ENCODE data around the gene TMEM150A. TPM values are rescaled to one million over a fixed set of nuclear protein-coding genes. Genes with fewer than 3 reads are reported as not detected.

Gene TMEM150A
- total and polyA plus RNA-seq, 2 of the 13 experiments (the other 11 are each of a cell fraction or from before 2014, with no cell fraction given), result 30.1 to 70.4 TPM

- Histone ChIP-seq H3K79me2 (ENCODE audit: insufficient read depth, low read length) (peaks cover 8% of the 10 kb centered on the region), H3K4me3 (replicated peaks in 1 of 3; ENCODE audit: insufficient read depth in 1 of 3, low read depth in 2 of 3, low read length in 3 of 3) (no peak overlapping the region), H4K20me1 (ENCODE audit: insufficient read depth, low read length) (peaks cover 10% of the 10 kb centered on the region), H2AFZ (ENCODE audit: low read length) (no peak overlapping the region), H3K27ac (ENCODE audit: extremely low read length, insufficient read depth, low read length) (no peak overlapping the region), H3K4me2 (ENCODE audit: low read depth, low read length) (no peak overlapping the region), H3K9ac (ENCODE audit: insufficient read depth, low read depth, low read length) (no peak overlapping the region), H3K4me1 (ENCODE audit: insufficient read depth, low read length) (no peaks in the 10 kb centered on the region), H3K9me3 (ENCODE audit: low read length) (no peaks in the 10 kb centered on the region), H3K36me3 (replicated peaks in 1 of 2; ENCODE audit: control insufficient read depth in 1 of 2, insufficient read depth in 2 of 2, low read length in 2 of 2) (peaks cover 44 to 89% of the 10 kb centered on the region in 2 experiments), H3K27me3 (ENCODE audit: control insufficient read depth in 1 of 2, insufficient read depth in 2 of 2, low read length in 2 of 2) (no peaks in the 10 kb centered on the region)
- TF ChIP-seq JARID2 (CRISPR knock-in tag; IDR thresholded peaks at IDR 0.05; ENCODE audit: insufficient replicate concordance), result no peak
- no peak for TF ChIP-seq MLXIP (CRISPR knock-in tag; IDR thresholded peaks at IDR 0.05; ENCODE audit: borderline replicate concordance)
- no peak for TF ChIP-seq ZBTB7A (CRISPR knock-in tag; IDR thresholded peaks at IDR 0.05)
- no peak for TF ChIP-seq ZBTB3 (CRISPR knock-in tag; IDR thresholded peaks at IDR 0.05; ENCODE audit: borderline replicate concordance, low read depth)
- ChIA-PET POLR2A (no interaction called here), CTCF (ENCODE audit: low intra/inter-chr PET ratio, low total read pairs) (no interaction called here)
- in situ Hi-C loops (cut with HindIII; ENCODE audit: extremely low pct_ligation_motif_present, low pct_unique_long_range_greater_than_20kb) (no loop called here), intact Hi-C loops (cut with micrococcal nuclease; ENCODE audit: unreplicated experiment) (no loop called here)
- 95% methylated on average over 8 of the region's 8 CpGs for WGBS (ENCODE audit: low lambda C conversion rate)
- FAIRE-seq (no peak), DNase-seq (ENCODE audit: low spot score) (no peak), ATAC-seq (no peak)
- BruUV-seq (replicated peaks), result no TSS peak
These were observed 32.5 kb upstream of the TMEM150A start for GRCh38 chr2:85635011-85635410.

- no TSS peak for BruUV-seq (replicated peaks)
- FAIRE-seq, result no peak
- TF ChIP-seq NR2F2 (IDR thresholded peaks at IDR 0.05; ENCODE audit: borderline replicate concordance, low read depth) (no peak), ZNF296 (CRISPR knock-in tag; conservative IDR thresholded peaks at IDR 0.05) (no peak)
- TF ChIP-seq, protein P1, sequence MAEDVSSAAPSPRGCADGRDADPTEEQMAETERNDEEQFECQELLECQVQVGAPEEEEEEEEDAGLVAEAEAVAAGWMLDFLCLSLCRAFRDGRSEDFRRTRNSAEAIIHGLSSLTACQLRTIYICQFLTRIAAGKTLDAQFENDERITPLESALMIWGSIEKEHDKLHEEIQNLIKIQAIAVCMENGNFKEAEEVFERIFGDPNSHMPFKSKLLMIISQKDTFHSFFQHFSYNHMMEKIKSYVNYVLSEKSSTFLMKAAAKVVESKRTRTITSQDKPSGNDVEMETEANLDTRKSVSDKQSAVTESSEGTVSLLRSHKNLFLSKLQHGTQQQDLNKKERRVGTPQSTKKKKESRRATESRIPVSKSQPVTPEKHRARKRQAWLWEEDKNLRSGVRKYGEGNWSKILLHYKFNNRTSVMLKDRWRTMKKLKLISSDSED (CRISPR knock-in tag; IDR thresholded peaks at IDR 0.05), result no peak
- 97% methylated on average over 3 of the region's 3 CpGs for WGBS (ENCODE audit: low lambda C conversion rate)
- Histone ChIP-seq H3K9me3 (ENCODE audit: low read length) (no peaks in the 10 kb centered on the region), H3K27me3 (ENCODE audit: control insufficient read depth in 1 of 2, insufficient read depth in 2 of 2, low read length in 2 of 2) (no peaks in the 10 kb centered on the region), H3K36me3 (replicated peaks in 1 of 2; ENCODE audit: control insufficient read depth in 1 of 2, insufficient read depth in 2 of 2, low read length in 2 of 2) (peaks cover 32 to 90% of the 10 kb centered on the region in 2 experiments), H2AFZ (ENCODE audit: low read length) (no peak overlapping the region), H3K4me2 (ENCODE audit: low read depth, low read length) (no peak overlapping the region), H3K4me1 (ENCODE audit: insufficient read depth, low read length) (no peaks in the 10 kb centered on the region), H3K27ac (ENCODE audit: extremely low read length, insufficient read depth, low read length) (no peak overlapping the region), H3K9ac (ENCODE audit: insufficient read depth, low read depth, low read length) (no peak overlapping the region), H3K4me3 (replicated peaks in 1 of 3; ENCODE audit: insufficient read depth in 1 of 3, low read depth in 2 of 3, low read length in 3 of 3) (no peak overlapping the region), H4K20me1 (ENCODE audit: insufficient read depth, low read length) (no peaks in the 10 kb centered on the region), H3K79me2 (ENCODE audit: insufficient read depth, low read length) (peaks cover 8% of the 10 kb centered on the region)
- ATAC-seq, result no peak
- POLR2A ChIA-PET, result interaction anchor here (0.7 to 1.6 kb wide), 4 partner anchors 15 to 211 kb away, joined by 3 to 4 read pairs (median 3); partner anchors contain the start of genes ATOH8 and USP39
- in situ Hi-C loops (cut with HindIII; ENCODE audit: extremely low pct_ligation_motif_present, low pct_unique_long_range_greater_than_20kb), result no loop called here
- CTCF ChIA-PET (ENCODE audit: low intra/inter-chr PET ratio, low total read pairs), result no interaction called here
- DNase-seq (ENCODE audit: low spot score), result no peak
- intact Hi-C loops (cut with micrococcal nuclease; ENCODE audit: unreplicated experiment), result no loop called here
These were observed 28.8 kb upstream of the TMEM150A start for GRCh38 chr2:85631316-85631715.
